Measurements from ENCODE around the gene ELOVL5. TPM values are rescaled to one million over a fixed set of nuclear protein-coding genes. Genes with fewer than 3 reads are reported as not detected.

ELOVL5 gene
- polyA plus RNA-seq, 1 donor from 2014 or later = 31.2 TPM

DNA sequence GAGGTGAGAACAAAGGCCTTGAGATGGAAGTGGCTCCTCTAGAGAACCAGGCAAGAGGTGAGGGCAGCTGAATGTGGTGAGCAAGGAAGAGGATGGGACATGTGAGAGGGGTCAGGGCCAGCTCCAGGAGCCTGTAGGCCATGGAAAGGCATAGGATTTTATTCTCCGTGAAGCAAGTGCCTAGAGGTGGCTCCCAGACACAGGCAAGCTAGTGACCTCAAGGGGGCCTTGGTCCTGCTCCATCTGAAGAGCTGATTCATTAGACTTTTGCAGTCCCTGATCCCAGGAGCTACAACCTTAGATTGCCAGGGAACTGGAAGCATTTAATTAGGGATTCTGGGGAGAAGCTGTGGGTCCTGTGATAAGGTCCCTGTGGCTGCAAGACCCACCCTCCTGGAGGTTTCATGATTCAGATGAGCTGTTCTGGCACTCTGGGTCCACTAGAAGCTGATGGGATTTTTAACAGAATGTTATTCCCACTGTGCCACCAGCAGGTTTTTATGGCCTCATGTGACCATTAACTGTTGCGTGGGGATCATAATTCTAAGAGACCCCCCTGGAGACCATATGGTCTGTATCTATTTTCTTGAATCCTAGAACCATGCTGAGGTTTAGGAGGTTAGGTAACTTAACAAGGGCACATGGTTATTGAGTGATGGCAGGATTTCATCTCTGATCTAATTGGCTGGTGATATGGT lies 90.5 kb downstream of the ELOVL5 start (continued):
- no peak for TF ChIP-seq SMC3 (conservative IDR thresholded peaks at IDR 0.05; ENCODE audit: poor library complexity)

DNA sequence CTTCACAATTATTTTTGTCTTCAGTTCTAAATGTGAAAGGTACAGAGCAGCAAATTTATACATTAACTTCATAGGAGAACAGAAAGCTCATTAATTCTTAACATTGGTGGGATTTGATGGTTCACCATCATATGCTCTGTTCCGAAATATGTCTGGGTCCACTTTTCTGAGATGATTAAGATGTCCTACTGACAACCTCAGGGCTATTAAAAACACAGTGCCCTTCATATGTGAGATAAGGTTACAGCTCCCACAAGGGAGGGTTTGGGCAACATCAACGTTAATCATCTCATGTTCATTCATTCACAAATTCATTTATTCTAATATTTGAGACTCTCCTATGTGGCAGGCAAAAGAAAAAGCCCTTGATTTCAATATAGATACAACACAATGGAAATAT lies 91.2 kb downstream of the ELOVL5 start:
- H3K79me2 ChIP-seq (replicated peaks; ENCODE audit: insufficient read depth, low read length) = no peaks in the 10 kb centered on the region
- no peak overlapping the region for H3K9ac ChIP-seq (ENCODE audit: low read length)
- H3K9me2 ChIP-seq (ENCODE audit: insufficient read depth, low read length) = no peaks in the 10 kb centered on the region
- H3K9me3 ChIP-seq (ENCODE audit: low read length) = no peaks in the 10 kb centered on the region
- H3K27me3 ChIP-seq (ENCODE audit: insufficient read depth, low read depth, low read length) = no peaks in the 10 kb centered on the region
- H2AFZ ChIP-seq (ENCODE audit: low read depth, low read length) = no peak overlapping the region
- H4K20me1 ChIP-seq (ENCODE audit: insufficient read depth) = no peaks in the 10 kb centered on the region
- H3K4me3 ChIP-seq (ENCODE audit: low read length) = no peak overlapping the region
- H3K4me2 ChIP-seq (ENCODE audit: low read length) = no peak overlapping the region
- no peaks in the 10 kb centered on the region for H3K36me3 ChIP-seq (ENCODE audit: insufficient read depth, low read length)
- no peaks in the 10 kb centered on the region for H3F3A ChIP-seq (ENCODE audit: insufficient read depth, low read length, poor library complexity, severe bottlenecking)
- no peak overlapping the region for H3K27ac ChIP-seq (ENCODE audit: low read length)
- TF ChIP-seq EZH2 (IDR thresholded peaks at IDR 0.05; ENCODE audit: borderline replicate concordance, insufficient read depth, low read length, poor library complexity, severe bottlenecking) (no peak), TAF1 (IDR thresholded peaks at IDR 0.05; ENCODE audit: low read depth) (no peak)

DNA sequence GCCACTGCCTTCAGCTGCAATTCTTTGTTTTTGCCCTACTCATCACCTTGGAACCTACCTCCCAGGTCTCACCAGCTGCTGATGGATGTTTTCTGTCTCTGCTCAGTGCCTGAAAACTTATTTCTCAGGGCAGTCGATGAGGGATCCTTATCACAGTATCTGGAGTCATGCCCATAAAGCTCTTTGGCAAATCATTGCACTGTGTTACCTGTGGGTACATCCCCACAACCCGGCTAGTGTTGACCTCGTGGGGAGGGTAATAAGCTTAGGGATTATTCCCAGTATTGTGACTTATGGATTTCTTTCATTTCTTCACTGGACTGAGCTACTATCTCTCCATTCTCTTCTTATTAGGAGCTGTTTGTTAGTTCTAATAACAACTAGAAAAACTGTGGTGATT lies 91.7 kb downstream of the ELOVL5 start:
- Histone ChIP-seq H3K9ac (ENCODE audit: low read length) (no peak overlapping the region), H3K36me3 (ENCODE audit: insufficient read depth, low read length) (no peaks in the 10 kb centered on the region), H3K79me2 (replicated peaks; ENCODE audit: insufficient read depth, low read length) (no peaks in the 10 kb centered on the region), H3K27me3 (ENCODE audit: insufficient read depth, low read depth, low read length) (no peaks in the 10 kb centered on the region), H3F3A (ENCODE audit: insufficient read depth, low read length, poor library complexity, severe bottlenecking) (no peaks in the 10 kb centered on the region), H4K20me1 (ENCODE audit: insufficient read depth) (no peaks in the 10 kb centered on the region), H3K27ac (ENCODE audit: low read length) (no peak overlapping the region), H3K4me2 (ENCODE audit: low read length) (no peak overlapping the region), H3K9me3 (ENCODE audit: low read length) (no peaks in the 10 kb centered on the region), H3K9me2 (ENCODE audit: insufficient read depth, low read length) (no peaks in the 10 kb centered on the region), H2AFZ (ENCODE audit: low read depth, low read length) (no peak overlapping the region), H3K4me3 (ENCODE audit: low read length) (no peak overlapping the region)
- TF ChIP-seq, protein P1, sequence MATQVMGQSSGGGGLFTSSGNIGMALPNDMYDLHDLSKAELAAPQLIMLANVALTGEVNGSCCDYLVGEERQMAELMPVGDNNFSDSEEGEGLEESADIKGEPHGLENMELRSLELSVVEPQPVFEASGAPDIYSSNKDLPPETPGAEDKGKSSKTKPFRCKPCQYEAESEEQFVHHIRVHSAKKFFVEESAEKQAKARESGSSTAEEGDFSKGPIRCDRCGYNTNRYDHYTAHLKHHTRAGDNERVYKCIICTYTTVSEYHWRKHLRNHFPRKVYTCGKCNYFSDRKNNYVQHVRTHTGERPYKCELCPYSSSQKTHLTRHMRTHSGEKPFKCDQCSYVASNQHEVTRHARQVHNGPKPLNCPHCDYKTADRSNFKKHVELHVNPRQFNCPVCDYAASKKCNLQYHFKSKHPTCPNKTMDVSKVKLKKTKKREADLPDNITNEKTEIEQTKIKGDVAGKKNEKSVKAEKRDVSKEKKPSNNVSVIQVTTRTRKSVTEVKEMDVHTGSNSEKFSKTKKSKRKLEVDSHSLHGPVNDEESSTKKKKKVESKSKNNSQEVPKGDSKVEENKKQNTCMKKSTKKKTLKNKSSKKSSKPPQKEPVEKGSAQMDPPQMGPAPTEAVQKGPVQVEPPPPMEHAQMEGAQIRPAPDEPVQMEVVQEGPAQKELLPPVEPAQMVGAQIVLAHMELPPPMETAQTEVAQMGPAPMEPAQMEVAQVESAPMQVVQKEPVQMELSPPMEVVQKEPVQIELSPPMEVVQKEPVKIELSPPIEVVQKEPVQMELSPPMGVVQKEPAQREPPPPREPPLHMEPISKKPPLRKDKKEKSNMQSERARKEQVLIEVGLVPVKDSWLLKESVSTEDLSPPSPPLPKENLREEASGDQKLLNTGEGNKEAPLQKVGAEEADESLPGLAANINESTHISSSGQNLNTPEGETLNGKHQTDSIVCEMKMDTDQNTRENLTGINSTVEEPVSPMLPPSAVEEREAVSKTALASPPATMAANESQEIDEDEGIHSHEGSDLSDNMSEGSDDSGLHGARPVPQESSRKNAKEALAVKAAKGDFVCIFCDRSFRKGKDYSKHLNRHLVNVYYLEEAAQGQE (IDR thresholded peaks at IDR 0.05; ENCODE audit: borderline replicate concordance) = no peak
- no peak for TF ChIP-seq TAF1 (IDR thresholded peaks at IDR 0.05; ENCODE audit: low read depth)
- TF ChIP-seq EP300 (conservative IDR thresholded peaks at IDR 0.05; ENCODE audit: poor library complexity, severe bottlenecking) = no peak
- no peak for TF ChIP-seq RAD21 (conservative IDR thresholded peaks at IDR 0.05)
- no peak for TF ChIP-seq EZH2 (IDR thresholded peaks at IDR 0.05; ENCODE audit: borderline replicate concordance, insufficient read depth, low read length, poor library complexity, severe bottlenecking)
- TF ChIP-seq MXI1 (conservative IDR thresholded peaks at IDR 0.05; ENCODE audit: poor library complexity, severe bottlenecking) = no peak
- TF ChIP-seq, protein P2, sequence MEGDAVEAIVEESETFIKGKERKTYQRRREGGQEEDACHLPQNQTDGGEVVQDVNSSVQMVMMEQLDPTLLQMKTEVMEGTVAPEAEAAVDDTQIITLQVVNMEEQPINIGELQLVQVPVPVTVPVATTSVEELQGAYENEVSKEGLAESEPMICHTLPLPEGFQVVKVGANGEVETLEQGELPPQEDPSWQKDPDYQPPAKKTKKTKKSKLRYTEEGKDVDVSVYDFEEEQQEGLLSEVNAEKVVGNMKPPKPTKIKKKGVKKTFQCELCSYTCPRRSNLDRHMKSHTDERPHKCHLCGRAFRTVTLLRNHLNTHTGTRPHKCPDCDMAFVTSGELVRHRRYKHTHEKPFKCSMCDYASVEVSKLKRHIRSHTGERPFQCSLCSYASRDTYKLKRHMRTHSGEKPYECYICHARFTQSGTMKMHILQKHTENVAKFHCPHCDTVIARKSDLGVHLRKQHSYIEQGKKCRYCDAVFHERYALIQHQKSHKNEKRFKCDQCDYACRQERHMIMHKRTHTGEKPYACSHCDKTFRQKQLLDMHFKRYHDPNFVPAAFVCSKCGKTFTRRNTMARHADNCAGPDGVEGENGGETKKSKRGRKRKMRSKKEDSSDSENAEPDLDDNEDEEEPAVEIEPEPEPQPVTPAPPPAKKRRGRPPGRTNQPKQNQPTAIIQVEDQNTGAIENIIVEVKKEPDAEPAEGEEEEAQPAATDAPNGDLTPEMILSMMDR (IDR thresholded peaks at IDR 0.05; ENCODE audit: poor library complexity, severe bottlenecking) = no peak
- TF ChIP-seq SMC3 (conservative IDR thresholded peaks at IDR 0.05; ENCODE audit: poor library complexity) = no peak
- no peak for TF ChIP-seq POLR2AphosphoS5 (IDR thresholded peaks at IDR 0.05)

Data from neural cell (in vitro differentiated cells).